WI38 (cell line): Measurements from ENCODE around the gene ZNF654.
"Not testable (repeated sequence)": the region's sequence is repeated elsewhere in the genome, so short reads cannot be mapped to it uniquely, and the experiment has no call there.

Experiments used
- H3K4me3 ChIP-seq: 2 replicates; pipeline ENCODE4 v1.5.1; 2011; ENCODE audit warnings: low read depth, mild to moderate bottlenecking, control low read depth, low read length
- CTCF ChIP-seq: IDR thresholded peaks from 2 replicates; pipeline ENCODE4 v1.5.1; 2012; ENCODE audit warnings: low read depth, mild to moderate bottlenecking, control low read depth, low read length

ZNF654 gene

GRCh38 chr3:88167704-88168103 is 108.6 kb downstream of the ZNF654 start:
- H3K4me3 ChIP-seq = no peak overlapping the region
- TF ChIP-seq CTCF = no peak

- H3K4me3 ChIP-seq = no peak overlapping the region
- TF ChIP-seq CTCF = no peak
Observed at GRCh38 chr3:88168171-88168570, 109.1 kb downstream of the ZNF654 start.

GRCh38 chr3:88180398-88180999 is 121.4 kb downstream of the ZNF654 start:
- TF ChIP-seq CTCF = peak; percentile 33; the same call in 1 of the 2 replicates
- H3K4me3 ChIP-seq = no peak overlapping the region

- H3K4me3 ChIP-seq = not testable (repeated sequence)
Observed at GRCh38 chr3:88182165-88182918, 123.3 kb downstream of the ZNF654 start.

GRCh38 chr3:88188436-88188835 is 129.4 kb downstream of the ZNF654 start:
- TF ChIP-seq CTCF = no peak
- H3K4me3 ChIP-seq = no peak overlapping the region

GRCh38 chr3:88189361-88189810 is 130.3 kb downstream of the ZNF654 start:
- no peak for TF ChIP-seq CTCF
- H3K4me3 ChIP-seq = peak overlapping the region; percentile 50

- TF ChIP-seq CTCF = no peak
- no peak overlapping the region for H3K4me3 ChIP-seq
Observed at GRCh38 chr3:88191872-88192409, 132.9 kb downstream of the ZNF654 start.
